IMR-90 (cell line): ENCODE measurements around the gene DDX59. TPM values are rescaled to one million over a fixed set of nuclear protein-coding genes. Genes with fewer than 3 reads are reported as not detected.

ENCODE experiments used
- ATAC-seq: fragments of 200-7000 bp; cut with Tn5 transposase; 2 replicates; pipeline ENCODE4 v1.9.1; 2020; ENCODE audit warnings: low read depth, mild to moderate bottlenecking, moderate library complexity
- BruUV-seq: library from RNA; stranded (reverse); fragments of 400-500 nt; replicated peaks from 2 replicates; lab custom pipeline; 2021; lab: Mats Ljungman, UMichigan
- CTCF ChIA-PET: fragments of 300-600 bp; formaldehyde crosslinking; extraction: SDS; loops from one replicate; lab custom pipeline; 2021; ENCODE audit warnings: antibody characterized with exemption; lab: Yijun Ruan, JAX
- POLR2A ChIA-PET: fragments of 300-600 bp; sonication (Branson Sonifier 250); formaldehyde crosslinking; loops from one replicate; lab custom pipeline; 2022; ENCODE audit warnings: antibody characterized with exemption; ENCODE audit not compliant: unreplicated experiment; lab: Charles Lee
- DNase-seq: peaks from one replicate; pipeline ENCODE4 v3.0.0; 2013
- H2AFZ ChIP-seq: replicated peaks from 2 replicates; pipeline ENCODE3; 2013; ENCODE audit warnings: low read length, mild to moderate bottlenecking; ENCODE audit not compliant: poor library complexity
- H2AK5ac ChIP-seq: 2 replicates; pipeline ENCODE4 v1.6.1; 2013; ENCODE audit warnings: low read depth, low read length, inconsistent platforms
- H2AK9ac ChIP-seq: replicated peaks from 2 replicates; pipeline ENCODE3; 2013; ENCODE audit warnings: mild to moderate bottlenecking, low read depth, low read length, moderate library complexity; ENCODE audit not compliant: poor library complexity
- H2BK120ac ChIP-seq: 2 replicates; pipeline ENCODE4 v1.6.1; 2013; ENCODE audit warnings: low read depth, low read length, inconsistent platforms
- H2BK15ac ChIP-seq: 3 replicates; pipeline ENCODE4 v1.6.1; 2013; ENCODE audit warnings: low read depth, low read length, inconsistent platforms
- H2BK20ac ChIP-seq: 2 replicates; pipeline ENCODE4 v1.6.1; 2013; ENCODE audit warnings: low read depth, mild to moderate bottlenecking, inconsistent platforms, low read length, moderate library complexity
- H2BK5ac ChIP-seq: 2 replicates; pipeline ENCODE4 v1.6.1; 2013; ENCODE audit warnings: mild to moderate bottlenecking, low read depth, low read length, inconsistent platforms; ENCODE audit not compliant: poor library complexity, severe bottlenecking
- H3K14ac ChIP-seq: replicated peaks from 2 replicates; pipeline ENCODE4 v1.6.1; 2013; ENCODE audit warnings: low read depth, low read length, inconsistent platforms
- H3K18ac ChIP-seq: 2 replicates; pipeline ENCODE4 v1.6.1; 2013; ENCODE audit warnings: low read depth, low read length, control low read depth
- H3K23ac ChIP-seq: 2 replicates; pipeline ENCODE4 v1.6.1; 2013; ENCODE audit warnings: low read depth, low read length, inconsistent platforms
- H3K27ac ChIP-seq: 2 replicates; pipeline ENCODE4 v1.5.1; 2013; ENCODE audit warnings: mild to moderate bottlenecking, control low read depth, low read length; ENCODE audit not compliant: insufficient read depth
- H3K27me3 ChIP-seq: 2 replicates; pipeline ENCODE4 v1.6.1; 2013; ENCODE audit warnings: low read length; ENCODE audit not compliant: control insufficient read depth, insufficient read depth
- H3K36me3 ChIP-seq: 2 replicates; pipeline ENCODE4 v1.6.1; 2013; ENCODE audit warnings: low read length, mixed read lengths; ENCODE audit not compliant: control insufficient read depth, insufficient read depth
- H3K4ac ChIP-seq: 2 replicates; pipeline ENCODE4 v1.6.1; 2013; ENCODE audit warnings: low read depth, low read length, inconsistent platforms
- H3K4me1 ChIP-seq: 2 replicates; pipeline ENCODE4 v1.6.1; 2013; ENCODE audit warnings: low read length, mixed read lengths; ENCODE audit not compliant: control insufficient read depth, insufficient read depth
- H3K4me2 ChIP-seq: 2 replicates; pipeline ENCODE4 v1.6.1; 2013; ENCODE audit warnings: low read depth, mild to moderate bottlenecking, control low read depth, low read length, moderate library complexity
- H3K4me3 ChIP-seq: 2 replicates; pipeline ENCODE4 v1.5.1; 2013; ENCODE audit warnings: low read depth, mild to moderate bottlenecking, control low read depth, low read length, moderate library complexity; ENCODE audit not compliant: insufficient read depth
- H3K56ac ChIP-seq: 2 replicates; pipeline ENCODE4 v1.6.1; 2013; ENCODE audit warnings: low read length, inconsistent platforms; ENCODE audit not compliant: insufficient read depth; ENCODE audit errors: extremely low read depth
- H3K79me1 ChIP-seq, 2 experiments: 2 replicates each; pipeline ENCODE4 v1.6.1; 2013; ENCODE audit warnings: low read length in 2 of 2, inconsistent platforms in 1 of 2, low read depth in 1 of 2
- H3K9ac ChIP-seq: 2 replicates; pipeline ENCODE4 v1.6.1; 2013; ENCODE audit warnings: low read depth, low read length, control low read depth
- H3K9me1 ChIP-seq: 2 replicates; pipeline ENCODE4 v1.6.1; 2013; ENCODE audit warnings: low read length, inconsistent platforms; ENCODE audit not compliant: insufficient read depth
- H3K9me3 ChIP-seq: 2 replicates; pipeline ENCODE4 v1.6.1; 2013; ENCODE audit warnings: low read length; ENCODE audit not compliant: control insufficient read depth, insufficient read depth
- H4K20me1 ChIP-seq: 2 replicates; pipeline ENCODE4 v1.6.1; 2013; ENCODE audit warnings: low read length, inconsistent platforms; ENCODE audit not compliant: insufficient read depth
- H4K5ac ChIP-seq: 2 replicates; pipeline ENCODE4 v1.6.1; 2013; ENCODE audit warnings: mild to moderate bottlenecking, low read depth, low read length, control low read depth
- H4K8ac ChIP-seq, 2 experiments: 2 replicates each; pipeline ENCODE4 v1.6.1; 2013; ENCODE audit warnings: low read depth in 2 of 2, low read length in 2 of 2, control low read depth in 1 of 2, inconsistent platforms in 1 of 2
- H4K91ac ChIP-seq: 2 replicates; pipeline ENCODE4 v1.6.1; 2013; ENCODE audit warnings: low read depth, low read length, inconsistent platforms; ENCODE audit not compliant: insufficient read depth
- CEBPB ChIP-seq: IDR thresholded peaks from 2 replicates; pipeline ENCODE4 v1.6.1; 2012; ENCODE audit warnings: low read depth, low read length, improper control_type of control experiment
- WGBS, 2 experiments: methylation state at CpG; one replicate each; pipeline versions ENCODE4 v1.1.5 to v1.1.7; 2013; ENCODE audit warnings: missing lambda C conversion rate in 2 of 2; ENCODE audit not compliant: insufficient read length in 1 of 2; ENCODE audit errors: extremely low coverage in 2 of 2; 5-methylcytosine and 5-hydroxymethylcytosine counted together
- dilution Hi-C: fragments of 300-500 bp; cut with HindIII; formaldehyde crosslinking; loops from one replicate; pipeline ENCODE4 v1.14.3; 2018; ENCODE audit warnings: low sequenced_read_pairs; ENCODE audit not compliant: unreplicated experiment
- in situ Hi-C: fragments of 300-500 bp; cut with MboI; formaldehyde crosslinking; loops from 3 replicates; pipeline ENCODE4 v1.14.3; 2019; ENCODE audit warnings: low sequenced_read_pairs, inconsistent platforms, mixed read lengths
- intact Hi-C: fragments of 100-400 bp; cut with micrococcal nuclease; formaldehyde crosslinking; loops from 2 replicates; pipeline ENCODE4 v1.10.0; 2022
- polyA plus RNA-seq, 3 experiments: library from polyadenylated mRNA; depleted of rRNA; stranded (reverse); fragments of >200 nt; gene quantifications; 2 replicates each; pipeline ENCODE4 v1.2.3, GENCODE V29; 2012; ENCODE audit warnings: low replicate concordance in 1 of 3
- total RNA-seq: library from RNA; depleted of rRNA; stranded (reverse); fragments of >200 nt; gene quantifications from 2 replicates; pipeline ENCODE4 v1.2.3, GENCODE V29; 2012
- TF ChIP-seq, protein P1 (sequence below): fragments of 150-350 bp; IDR thresholded peaks from 2 replicates; pipeline ENCODE4 v1.6.1; 2017; ENCODE audit warnings: mild to moderate bottlenecking, antibody characterized with exemption, low read length, low read depth

The DDX59 gene
- total and polyA plus RNA-seq, 2 of the 4 experiments (the other 2 are of a cell fraction), result 8.6 to 9.1 TPM

DNA sequence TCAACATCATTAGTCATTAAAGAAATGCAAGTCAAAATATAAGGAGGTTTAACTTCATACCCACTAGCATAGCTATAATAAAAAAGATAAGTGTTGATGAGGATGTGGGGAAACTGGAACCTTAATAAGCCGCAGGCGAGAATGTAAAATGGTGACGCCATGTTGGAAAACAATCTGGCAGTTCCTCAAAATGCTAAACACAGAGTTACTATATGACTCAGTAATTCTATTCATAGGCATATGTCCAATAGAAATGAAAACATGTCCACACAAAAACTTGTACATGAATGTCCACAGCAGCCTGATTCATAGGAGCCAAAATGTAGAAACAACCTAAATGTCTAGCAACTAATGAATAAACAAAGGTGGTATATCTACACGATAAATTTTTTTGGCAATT is 23.2 kb downstream of the DDX59 start:
- no CpG with 5 or more reads among the region's 4 CpGs for WGBS, 2 experiments
- Histone ChIP-seq H3K79me1 (no peaks in the 10 kb centered on the region), H4K5ac (no peak overlapping the region), H3K4me1 (no peaks in the 10 kb centered on the region), H3K27ac (no peak overlapping the region), H3K9ac (no peak overlapping the region), H4K20me1 (no peaks in the 10 kb centered on the region), H3K23ac (no peak overlapping the region), H4K8ac (no peak overlapping the region), H3K56ac (no peak overlapping the region), H3K4me2 (no peak overlapping the region), H3K9me3 (no peaks in the 10 kb centered on the region), H3K4ac (no peak overlapping the region), H3K27me3 (no peaks in the 10 kb centered on the region), H2AK9ac (no peak overlapping the region), H3K9me1 (no peaks in the 10 kb centered on the region), H2BK5ac (no peak overlapping the region), H3K4me3 (no peak overlapping the region), H3K36me3 (peaks cover 12% of the 10 kb centered on the region), H4K91ac (no peak overlapping the region), H3K18ac (no peak overlapping the region), H3K14ac (no peak overlapping the region), H2AFZ (no peak overlapping the region), H2BK120ac (no peak overlapping the region), H2BK15ac (no peak overlapping the region), H2BK20ac (no peak overlapping the region), H2AK5ac (no peak overlapping the region)
- BruUV-seq, result no TSS peak
- in situ Hi-C loops (no loop called here), dilution Hi-C loops (no loop called here), intact Hi-C loops (no loop called here)
- DNase-seq (no peak), ATAC-seq (no peak)
- ChIA-PET CTCF (no interaction called here), POLR2A (no interaction called here)
- TF ChIP-seq, protein P1, sequence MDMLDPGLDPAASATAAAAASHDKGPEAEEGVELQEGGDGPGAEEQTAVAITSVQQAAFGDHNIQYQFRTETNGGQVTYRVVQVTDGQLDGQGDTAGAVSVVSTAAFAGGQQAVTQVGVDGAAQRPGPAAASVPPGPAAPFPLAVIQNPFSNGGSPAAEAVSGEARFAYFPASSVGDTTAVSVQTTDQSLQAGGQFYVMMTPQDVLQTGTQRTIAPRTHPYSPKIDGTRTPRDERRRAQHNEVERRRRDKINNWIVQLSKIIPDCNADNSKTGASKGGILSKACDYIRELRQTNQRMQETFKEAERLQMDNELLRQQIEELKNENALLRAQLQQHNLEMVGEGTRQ, result no peak
- TF ChIP-seq CEBPB, result no peak
